ENCODE measurements around the gene CTLA4.
A peak's percentile ranks its signal among the peaks of the same experiment; 100 is the strongest.

The CTLA4 gene

GRCh38 chr2:203892207-203892606 is 24.6 kb downstream of the CTLA4 start:
- Mint-ChIP-seq H3K27me3 (ENCODE audit: low read depth) (no peaks in the 10 kb centered on the region), H3K36me3 (ENCODE audit: low read depth) (peaks cover 9% of the 10 kb centered on the region), H3K4me3 (no peak overlapping the region), H3K4me1 (ENCODE audit: low read depth) (peaks cover 63% of the 10 kb centered on the region), H3K27ac (peak overlapping the region; percentile 87), H3K9me3 (peaks cover 3% of the 10 kb centered on the region)

GRCh38 chr2:203893401-203893800 is 25.8 kb downstream of the CTLA4 start:
- peaks cover 65% of the 10 kb centered on the region for H3K4me1 Mint-ChIP-seq (ENCODE audit: low read depth)

GRCh38 chr2:203893840-203894239 is 26.3 kb downstream of the CTLA4 start:
- H3K4me1 Mint-ChIP-seq (ENCODE audit: low read depth) = peaks cover 69% of the 10 kb centered on the region
- peak overlapping the region; percentile 56 for H3K27ac Mint-ChIP-seq
- H3K4me3 Mint-ChIP-seq = peak overlapping the region; percentile 14
- peaks cover 12% of the 10 kb centered on the region for H3K36me3 Mint-ChIP-seq (ENCODE audit: low read depth)
- H3K27me3 Mint-ChIP-seq (ENCODE audit: low read depth) = no peaks in the 10 kb centered on the region
- peaks cover 1% of the 10 kb centered on the region for H3K9me3 Mint-ChIP-seq

More at GRCh38 chr2:203893401-203893800, 25.8 kb downstream of the CTLA4 start:
- Mint-ChIP-seq H3K27ac (peak overlapping the region; percentile 88), H3K4me3 (no peak overlapping the region), H3K27me3 (ENCODE audit: low read depth) (no peaks in the 10 kb centered on the region), H3K9me3 (peaks cover under 1% of the 10 kb centered on the region), H3K36me3 (ENCODE audit: low read depth) (peaks cover 10% of the 10 kb centered on the region)

- Mint-ChIP-seq H3K4me1 (ENCODE audit: low read depth) (peaks cover 70% of the 10 kb centered on the region), H3K27me3 (ENCODE audit: low read depth) (no peaks in the 10 kb centered on the region), H3K4me3 (peak overlapping the region; percentile 14), H3K36me3 (ENCODE audit: low read depth) (peaks cover 12% of the 10 kb centered on the region), H3K27ac (peak overlapping the region; percentile 56), H3K9me3 (peaks cover 3% of the 10 kb centered on the region)
Observed at GRCh38 chr2:203894262-203894661, 26.7 kb downstream of the CTLA4 start.

GRCh38 chr2:203897544-203897943 is 30.0 kb downstream of the CTLA4 start:
- Mint-ChIP-seq H3K4me3 (no peak overlapping the region), H3K27ac (no peak overlapping the region)

GRCh38 chr2:203898657-203899056 is 31.1 kb downstream of the CTLA4 start:
- no peak overlapping the region for H3K4me3 Mint-ChIP-seq
- H3K36me3 Mint-ChIP-seq (ENCODE audit: low read depth) = peaks cover 25% of the 10 kb centered on the region
- H3K4me1 Mint-ChIP-seq (ENCODE audit: low read depth) = peaks cover 37% of the 10 kb centered on the region
- no peak overlapping the region for H3K27ac Mint-ChIP-seq
- H3K9me3 Mint-ChIP-seq = peaks cover 31% of the 10 kb centered on the region
- H3K27me3 Mint-ChIP-seq (ENCODE audit: low read depth) = no peaks in the 10 kb centered on the region

More at GRCh38 chr2:203897544-203897943, 30.0 kb downstream of the CTLA4 start:
- Mint-ChIP-seq H3K36me3 (ENCODE audit: low read depth) (peaks cover 24% of the 10 kb centered on the region), H3K9me3 (peaks cover 28% of the 10 kb centered on the region), H3K4me1 (ENCODE audit: low read depth) (peaks cover 41% of the 10 kb centered on the region), H3K27me3 (ENCODE audit: low read depth) (no peaks in the 10 kb centered on the region)

GRCh38 chr2:203900253-203900652 is 32.7 kb downstream of the CTLA4 start:
- Mint-ChIP-seq H3K27ac (no peak overlapping the region), H3K9me3 (peaks cover 39% of the 10 kb centered on the region), H3K36me3 (ENCODE audit: low read depth) (peaks cover 29% of the 10 kb centered on the region), H3K4me3 (no peak overlapping the region), H3K27me3 (ENCODE audit: low read depth) (no peaks in the 10 kb centered on the region), H3K4me1 (ENCODE audit: low read depth) (peaks cover 23% of the 10 kb centered on the region)

- no peak overlapping the region for H3K4me3 Mint-ChIP-seq
- no peaks in the 10 kb centered on the region for H3K27me3 Mint-ChIP-seq (ENCODE audit: low read depth)
- peaks cover 23% of the 10 kb centered on the region for H3K36me3 Mint-ChIP-seq (ENCODE audit: low read depth)
- peaks cover 36% of the 10 kb centered on the region for H3K9me3 Mint-ChIP-seq
- H3K27ac Mint-ChIP-seq = no peak overlapping the region
- H3K4me1 Mint-ChIP-seq (ENCODE audit: low read depth) = peaks cover 3% of the 10 kb centered on the region
Observed at GRCh38 chr2:203904022-203904421, 36.5 kb downstream of the CTLA4 start.

- no peak overlapping the region for H3K4me3 Mint-ChIP-seq
- no peak overlapping the region for H3K27ac Mint-ChIP-seq
- no peaks in the 10 kb centered on the region for H3K27me3 Mint-ChIP-seq (ENCODE audit: low read depth)
- peaks cover 20% of the 10 kb centered on the region for H3K36me3 Mint-ChIP-seq (ENCODE audit: low read depth)
- peaks cover 29% of the 10 kb centered on the region for H3K9me3 Mint-ChIP-seq
- H3K4me1 Mint-ChIP-seq (ENCODE audit: low read depth) = peaks cover 14% of the 10 kb centered on the region
Observed at GRCh38 chr2:203905656-203906055, 38.1 kb downstream of the CTLA4 start.

- Mint-ChIP-seq H3K27ac (no peak overlapping the region), H3K36me3 (ENCODE audit: low read depth) (peaks cover 7% of the 10 kb centered on the region), H3K4me3 (no peak overlapping the region), H3K4me1 (ENCODE audit: low read depth) (peaks cover 14% of the 10 kb centered on the region), H3K27me3 (ENCODE audit: low read depth) (no peaks in the 10 kb centered on the region), H3K9me3 (peaks cover 10% of the 10 kb centered on the region)
Observed at GRCh38 chr2:203908066-203908796, 40.7 kb downstream of the CTLA4 start.

- no peaks in the 10 kb centered on the region for H3K27me3 Mint-ChIP-seq (ENCODE audit: low read depth)
- peaks cover 7% of the 10 kb centered on the region for H3K9me3 Mint-ChIP-seq
- no peak overlapping the region for H3K4me3 Mint-ChIP-seq
- peaks cover 14% of the 10 kb centered on the region for H3K4me1 Mint-ChIP-seq (ENCODE audit: low read depth)
- H3K36me3 Mint-ChIP-seq (ENCODE audit: low read depth) = peaks cover 7% of the 10 kb centered on the region
- no peak overlapping the region for H3K27ac Mint-ChIP-seq
Observed at GRCh38 chr2:203908797-203909185, 41.2 kb downstream of the CTLA4 start.

- peak overlapping the region; percentile 39 for H3K4me3 Mint-ChIP-seq
- peaks cover 4% of the 10 kb centered on the region for H3K9me3 Mint-ChIP-seq
- peaks cover 14% of the 10 kb centered on the region for H3K4me1 Mint-ChIP-seq (ENCODE audit: low read depth)
- H3K27me3 Mint-ChIP-seq (ENCODE audit: low read depth) = no peaks in the 10 kb centered on the region
- peaks cover 7% of the 10 kb centered on the region for H3K36me3 Mint-ChIP-seq (ENCODE audit: low read depth)
- peak overlapping the region; percentile 37 for H3K27ac Mint-ChIP-seq
Observed at GRCh38 chr2:203909261-203909967, 41.8 kb downstream of the CTLA4 start.

- Mint-ChIP-seq H3K36me3 (ENCODE audit: low read depth) (peaks cover 6% of the 10 kb centered on the region), H3K4me3 (no peak overlapping the region), H3K27me3 (ENCODE audit: low read depth) (no peaks in the 10 kb centered on the region), H3K4me1 (ENCODE audit: low read depth) (peaks cover 17% of the 10 kb centered on the region), H3K27ac (no peak overlapping the region), H3K9me3 (no peaks in the 10 kb centered on the region)
Observed at GRCh38 chr2:203909974-203910373, 42.4 kb downstream of the CTLA4 start.

- no peaks in the 10 kb centered on the region for H3K27me3 Mint-ChIP-seq (ENCODE audit: low read depth)
- peaks cover 22% of the 10 kb centered on the region for H3K4me1 Mint-ChIP-seq (ENCODE audit: low read depth)
- H3K9me3 Mint-ChIP-seq = no peaks in the 10 kb centered on the region
- no peaks in the 10 kb centered on the region for H3K36me3 Mint-ChIP-seq (ENCODE audit: low read depth)
- no peak overlapping the region for H3K4me3 Mint-ChIP-seq
- H3K27ac Mint-ChIP-seq = no peak overlapping the region
Observed at GRCh38 chr2:203913947-203914346, 46.4 kb downstream of the CTLA4 start.
